Inflammatory macrophage treated with lipopolysaccharide for 4 hours (primary cell): ENCODE data around the gene LRRC47.
"Not testable (repeated sequence)": the region's sequence is repeated elsewhere in the genome, so short reads cannot be mapped to it uniquely, and the experiment has no call there.

Source experiments
- DNase-seq: peaks from one replicate; pipeline ENCODE4 v3.0.0-alpha.2; 2020

The LRRC47 gene

DNA sequence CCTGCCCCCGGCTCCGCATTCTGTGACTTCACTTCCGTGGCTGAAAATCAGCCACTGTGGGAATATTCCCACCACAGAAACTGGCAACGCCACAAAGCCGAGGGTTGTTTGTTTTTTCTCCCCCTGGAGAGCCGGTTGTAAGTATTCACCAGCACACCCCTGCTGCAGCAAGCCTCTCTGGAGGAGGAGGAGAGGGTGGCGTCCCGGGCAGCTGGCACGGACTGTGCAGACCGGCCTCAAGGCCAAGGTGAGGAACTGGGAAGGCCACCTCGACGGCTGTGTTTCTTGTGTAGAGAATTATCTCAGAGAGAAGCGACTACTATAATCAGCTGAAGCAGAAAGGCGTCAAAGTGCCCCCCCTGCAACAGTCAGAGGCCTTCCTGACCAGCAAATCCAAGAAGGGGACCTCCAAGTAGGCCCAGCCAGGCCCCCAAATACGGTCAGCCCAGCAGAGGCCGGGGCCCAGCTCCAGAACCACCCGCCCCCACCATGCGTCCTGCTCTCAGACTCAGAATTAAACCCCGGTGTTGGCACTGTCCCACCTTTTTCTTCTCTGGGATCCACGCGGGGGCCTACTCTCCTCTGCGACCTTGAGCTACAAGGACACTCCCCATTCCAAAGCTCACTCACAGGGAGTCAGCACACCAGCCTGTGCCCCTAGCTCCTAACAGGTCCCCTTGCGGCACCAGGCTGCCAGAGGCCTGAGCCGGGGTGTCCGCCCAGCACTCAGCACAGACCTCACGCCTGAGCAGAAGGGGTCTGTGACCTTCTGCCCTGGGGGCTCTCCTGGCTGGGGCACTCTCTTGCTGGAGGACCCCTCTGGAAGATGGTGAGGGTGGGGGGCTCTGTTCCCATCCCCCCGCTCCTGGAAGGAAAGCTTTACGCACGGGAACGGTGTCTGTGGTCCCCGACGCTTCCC lies 24.9 kb downstream of the LRRC47 start:
- no peak for DNase-seq

DNA sequence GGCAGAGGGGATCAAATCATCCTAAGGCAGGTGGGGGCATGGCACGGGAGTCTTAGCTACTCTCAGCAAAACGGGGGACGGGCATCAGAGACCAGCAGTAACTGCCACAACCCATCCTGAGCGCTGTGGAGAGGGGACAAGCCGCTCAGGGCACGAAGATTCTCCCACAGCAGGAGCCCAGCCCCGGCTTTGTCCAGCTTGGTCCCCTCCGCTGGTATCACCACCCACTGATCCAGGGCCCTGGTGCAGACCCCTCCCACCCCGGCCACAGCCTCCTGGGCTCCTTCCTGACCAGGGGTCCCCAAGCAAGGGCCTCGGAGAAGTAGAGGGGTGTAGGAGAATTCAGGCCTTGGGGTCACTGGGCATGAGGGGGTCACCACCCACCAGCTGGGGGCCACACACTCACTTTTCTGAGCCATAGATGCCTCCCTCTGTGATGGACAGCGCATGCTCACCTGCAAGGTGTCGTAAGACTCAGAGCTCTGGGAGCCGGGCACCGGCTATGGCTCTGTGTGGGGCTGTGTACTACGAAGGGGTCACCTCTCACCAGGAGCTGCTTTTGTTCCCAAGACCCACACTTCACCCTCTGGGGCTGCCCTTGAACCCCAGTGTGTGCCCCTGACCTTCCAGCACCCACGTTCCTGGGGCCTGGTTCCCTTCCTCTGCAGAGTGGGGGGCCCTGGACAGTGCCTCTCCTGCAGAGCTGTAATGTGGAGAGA lies 26.1 kb downstream of the LRRC47 start:
- DNase-seq: no peak

DNA sequence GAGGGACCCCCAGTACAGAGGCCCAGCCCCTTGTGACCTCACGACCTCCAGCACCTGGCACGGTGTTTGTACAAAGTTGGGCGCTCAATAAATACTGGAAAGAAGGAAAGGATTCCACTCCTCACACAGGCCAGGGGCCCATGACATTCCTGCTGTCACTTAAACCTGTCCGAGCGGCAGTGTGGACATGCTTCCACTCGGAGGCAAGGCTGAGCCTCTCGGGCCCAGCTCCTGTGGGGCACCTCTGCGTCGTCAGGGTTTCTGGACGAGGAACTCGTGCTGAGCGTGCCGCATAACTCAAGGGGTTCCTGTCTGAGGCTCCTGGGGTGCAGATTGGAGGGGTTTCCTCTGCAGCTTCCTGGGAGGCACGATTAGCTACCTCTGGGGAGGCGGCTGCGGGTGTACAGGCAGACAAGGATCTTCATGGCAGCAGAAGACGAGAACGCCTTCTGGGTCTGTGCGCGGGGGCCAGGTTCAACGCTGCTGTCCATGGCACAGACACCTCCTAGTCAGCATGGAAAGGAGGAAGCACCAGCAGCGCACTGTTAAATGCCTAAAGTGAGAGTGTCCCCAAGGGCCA lies 27.4 kb downstream of the LRRC47 start:
- no peak for DNase-seq

DNA sequence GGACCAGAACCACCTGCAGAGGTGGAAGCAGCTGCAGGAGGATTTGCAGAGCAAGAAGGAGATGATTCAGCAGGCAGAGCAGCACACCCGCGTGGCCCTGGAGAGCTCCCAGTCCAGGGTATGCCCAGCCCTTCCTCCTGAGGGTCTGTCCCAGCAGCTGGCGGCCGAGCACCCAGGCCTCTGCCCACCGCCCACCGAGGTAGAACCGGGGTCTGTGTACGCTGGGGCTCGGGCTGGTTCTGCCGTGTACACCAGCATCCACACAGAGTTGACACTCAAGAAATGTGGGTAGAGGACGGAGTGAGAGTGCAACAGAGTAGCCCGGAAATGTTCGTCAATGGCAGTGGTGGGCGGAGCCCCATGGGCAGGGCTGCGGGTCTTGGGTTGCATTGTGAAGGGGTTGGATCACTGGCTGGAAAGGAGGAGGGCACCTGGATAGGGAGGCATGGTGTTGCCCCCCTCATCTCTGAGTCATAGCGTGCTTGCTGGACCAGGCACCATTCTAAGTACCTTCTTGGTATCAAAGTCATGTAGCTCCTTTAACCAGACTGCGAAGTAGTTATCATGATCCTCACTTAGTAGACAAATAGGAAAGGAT lies 28.9 kb downstream of the LRRC47 start:
- no peak for DNase-seq

DNA sequence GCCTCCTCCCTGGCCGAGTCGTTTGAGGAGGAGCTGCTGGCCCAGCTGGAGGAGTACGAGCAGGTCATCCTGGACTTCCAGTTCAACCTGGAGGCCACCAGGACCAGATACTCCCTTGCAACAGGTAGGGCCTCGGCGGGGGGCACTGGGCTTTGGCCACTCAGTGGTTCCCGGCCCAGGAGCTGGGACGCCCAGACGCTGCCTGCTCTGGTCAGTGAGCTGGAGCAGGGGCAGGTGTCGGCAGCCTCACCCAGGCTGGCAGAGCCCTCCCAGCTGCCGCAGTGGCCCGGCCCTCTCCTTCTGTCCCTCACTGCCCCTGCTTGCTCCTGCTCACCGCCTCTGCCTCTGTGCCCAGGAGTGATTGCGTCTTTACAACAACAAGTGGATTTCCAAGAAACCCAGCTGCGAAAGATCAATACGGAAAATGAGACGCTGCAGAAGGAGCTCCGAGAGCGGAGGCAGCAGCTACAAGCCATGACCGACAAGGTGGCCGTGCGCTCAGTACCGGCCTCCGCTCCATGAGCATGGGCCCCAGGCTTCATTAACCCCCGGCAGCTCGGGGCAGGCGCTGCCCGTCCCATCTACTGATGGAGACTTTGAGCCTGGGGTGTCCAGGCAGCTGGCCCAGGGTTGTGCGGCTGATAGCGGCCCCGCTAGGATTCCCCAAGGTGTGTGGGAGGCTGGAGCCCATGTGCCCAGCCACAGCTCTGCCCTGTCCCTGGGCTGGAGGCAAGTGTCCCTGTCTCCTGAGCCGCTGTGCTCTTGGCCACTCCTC lies 32.8 kb downstream of the LRRC47 start:
- DNase-seq: no peak

DNA sequence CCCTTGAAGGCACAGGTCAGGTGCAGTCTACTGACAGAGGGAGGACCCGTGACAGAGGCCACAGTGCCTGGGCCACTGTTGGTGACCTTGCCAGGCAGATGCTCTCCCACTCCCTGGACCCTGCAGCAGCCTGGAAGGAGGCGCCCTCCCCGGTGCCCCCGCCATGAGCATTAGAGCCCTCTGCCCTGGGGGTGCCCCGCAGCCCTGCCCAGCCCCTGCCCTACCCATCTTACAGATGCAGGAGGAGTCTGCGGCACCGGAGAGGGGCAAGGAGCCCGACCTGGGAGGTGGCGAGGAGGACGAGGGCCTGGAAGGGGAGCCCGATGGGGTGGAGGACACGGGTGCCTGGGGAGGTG lies 33.4 kb downstream of the LRRC47 start:
- DNase-seq: no peak

DNA sequence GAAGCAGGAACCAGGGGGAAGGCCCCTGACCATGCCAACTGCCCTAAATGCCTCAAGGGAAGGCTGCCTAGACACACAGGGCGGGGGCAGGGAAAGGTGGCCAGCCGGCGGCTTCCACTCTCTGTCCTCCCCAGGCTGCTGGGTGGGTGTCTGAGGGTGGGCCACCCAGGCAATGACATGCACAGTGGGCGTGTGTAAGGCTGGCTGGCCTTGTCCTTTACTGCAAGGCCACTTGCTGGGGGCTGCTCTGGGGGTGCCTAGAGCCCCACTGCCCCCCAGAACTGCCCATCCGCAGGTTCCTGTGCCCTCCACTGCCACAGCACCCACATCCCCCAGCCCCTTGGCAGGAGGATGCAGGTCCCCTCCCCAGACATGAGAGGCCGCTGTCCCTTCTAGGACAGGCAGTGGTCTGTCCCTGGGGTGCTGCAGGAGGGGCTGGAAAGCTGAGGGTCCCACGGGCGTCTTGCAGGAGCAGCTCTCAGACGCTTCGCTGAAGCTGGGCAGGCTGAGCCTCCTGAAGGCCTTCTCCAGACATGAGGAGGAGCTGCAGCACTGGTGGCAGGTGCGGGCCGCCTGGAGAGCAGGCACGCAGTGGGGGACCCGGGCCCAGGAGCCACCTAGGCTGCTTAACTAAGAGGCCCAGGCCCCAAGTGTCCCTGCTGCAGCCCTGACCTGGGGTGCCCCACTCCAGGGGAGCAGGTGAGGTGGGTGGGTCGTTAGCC lies 34.0 kb downstream of the LRRC47 start:
- no peak for DNase-seq

DNA sequence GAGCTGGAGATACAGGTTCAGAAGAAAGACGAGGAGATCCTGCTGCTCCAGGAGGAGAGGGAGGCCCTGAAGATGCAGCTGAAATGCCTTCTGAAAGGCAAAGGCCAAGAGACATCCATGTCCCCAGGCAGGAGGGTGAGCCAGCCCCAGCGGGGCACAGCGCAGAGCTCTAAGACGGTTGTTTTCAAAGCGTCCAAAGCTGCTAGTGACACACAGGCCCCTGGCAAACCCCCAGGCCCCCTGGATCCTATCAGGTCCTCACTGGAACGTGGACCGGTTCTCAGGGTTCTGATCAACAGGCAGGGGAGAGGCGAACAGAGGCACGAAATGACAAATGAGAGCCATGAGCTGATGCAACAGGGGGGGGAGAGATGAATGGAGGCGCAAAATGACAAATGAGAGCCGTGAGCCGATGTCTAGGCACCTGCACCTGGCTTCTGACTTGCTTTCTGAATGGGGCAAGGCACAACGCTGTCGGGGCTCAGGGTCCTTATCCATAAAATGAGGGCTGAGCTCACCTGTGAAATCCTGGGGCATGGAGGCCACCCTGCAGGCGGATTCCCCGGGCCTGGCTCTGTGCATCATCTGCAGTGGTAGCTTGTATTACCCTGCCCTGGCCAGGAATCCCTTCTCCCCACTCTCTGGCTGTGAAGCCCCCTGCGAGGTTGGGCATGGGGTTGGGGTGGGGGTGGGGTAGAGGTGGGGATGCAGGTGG lies 34.8 kb downstream of the LRRC47 start:
- no peak for DNase-seq

DNA sequence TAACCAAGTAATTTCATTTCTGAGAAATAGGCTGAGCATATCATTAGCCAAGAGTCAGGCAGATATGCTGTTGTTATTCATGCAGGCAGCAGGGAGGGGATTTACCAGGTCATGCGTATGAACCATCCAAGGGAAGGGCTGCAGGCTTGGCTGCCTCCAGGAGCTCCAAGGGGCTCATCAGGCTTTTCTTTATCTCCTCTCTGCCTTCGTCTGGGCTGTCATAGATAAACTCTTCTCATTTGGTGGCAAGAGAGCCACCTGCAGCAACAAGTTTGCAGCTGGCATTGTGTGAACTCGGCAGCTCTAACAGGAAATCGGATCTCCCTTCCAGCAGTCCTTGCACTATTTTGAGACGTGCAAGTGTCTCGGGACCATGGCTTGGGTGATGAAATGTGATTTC lies 36.5 kb downstream of the LRRC47 start:
- DNase-seq: no peak

DNA sequence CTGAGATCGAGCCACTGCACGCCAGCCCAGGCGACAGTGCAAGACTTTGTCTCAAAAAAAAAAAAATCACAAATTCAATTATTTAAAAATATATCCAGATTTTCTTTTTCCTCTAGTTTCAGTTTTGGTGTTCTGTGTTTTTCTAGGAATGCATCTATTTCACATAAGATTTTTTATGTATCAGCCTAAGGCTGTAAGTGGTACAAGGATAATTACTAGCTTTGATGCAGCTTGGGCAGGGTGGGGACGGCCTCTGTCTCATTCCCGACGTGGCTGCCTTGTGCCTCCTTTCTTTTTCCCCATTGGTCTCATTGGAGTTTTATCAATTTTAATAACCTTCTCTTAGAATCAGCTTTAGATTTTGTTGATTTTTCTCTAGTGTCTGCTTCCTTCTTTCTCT lies 37.1 kb downstream of the LRRC47 start:
- DNase-seq: no peak

DNA sequence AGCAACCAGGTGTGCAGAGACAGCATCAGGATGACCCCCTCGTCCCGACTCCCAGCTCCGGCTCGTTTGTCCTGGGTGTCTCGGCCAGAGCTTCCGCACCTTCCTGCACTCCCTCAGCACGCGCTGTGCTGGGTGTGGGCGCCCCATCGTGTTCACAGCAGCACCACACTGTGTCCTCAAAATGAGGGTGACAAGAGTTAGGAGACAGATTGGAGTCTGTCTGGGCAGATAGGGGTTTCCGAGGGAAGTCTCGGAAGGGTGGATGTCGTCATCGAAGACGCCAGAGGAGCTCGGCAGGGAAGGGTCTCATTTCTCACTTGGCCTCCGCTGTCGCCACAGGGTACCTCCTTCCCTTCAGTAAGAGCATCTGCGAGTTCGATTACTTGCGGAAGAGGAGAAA lies 39.9 kb downstream of the LRRC47 start:
- DNase-seq: no peak

DNA sequence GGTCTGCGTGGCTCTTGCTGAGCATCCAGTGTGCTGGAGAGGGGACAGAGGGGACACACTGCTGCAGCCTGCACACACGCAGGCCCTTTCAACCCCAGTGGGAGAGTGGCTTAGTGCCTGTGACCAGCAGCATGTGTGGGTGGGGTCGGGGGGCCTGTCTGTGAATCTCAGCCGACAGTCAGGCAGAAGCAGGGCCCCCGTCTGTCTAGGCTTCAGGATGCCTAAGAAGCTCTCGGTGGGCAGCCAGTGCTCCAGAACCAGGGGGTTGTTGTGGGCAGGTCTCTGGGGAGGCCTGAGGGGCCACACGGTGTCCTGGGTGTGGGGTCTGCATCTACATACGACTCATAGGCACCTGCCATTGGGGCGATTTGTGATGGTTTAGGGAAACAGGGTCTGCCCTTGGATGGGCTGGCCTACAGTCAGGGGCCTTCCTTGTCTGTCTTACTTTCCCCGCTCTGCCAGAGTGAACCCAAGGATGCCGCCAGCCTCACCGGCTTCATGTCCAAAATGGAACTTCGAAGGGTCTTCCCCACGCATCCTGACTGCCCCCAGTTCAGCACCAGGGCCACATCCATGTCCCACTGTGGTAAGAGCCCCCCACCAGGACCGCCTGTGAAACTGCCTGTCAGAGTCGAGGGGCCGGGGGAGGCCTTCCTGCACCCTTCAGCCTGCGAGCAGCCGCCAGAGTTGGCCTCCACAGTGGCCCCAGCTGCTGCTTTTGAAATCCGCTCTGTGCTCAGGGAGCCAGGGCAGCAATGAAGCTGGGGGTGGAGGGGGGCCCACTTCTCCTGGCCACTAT lies 42.4 kb downstream of the LRRC47 start:
- no peak for DNase-seq

DNA sequence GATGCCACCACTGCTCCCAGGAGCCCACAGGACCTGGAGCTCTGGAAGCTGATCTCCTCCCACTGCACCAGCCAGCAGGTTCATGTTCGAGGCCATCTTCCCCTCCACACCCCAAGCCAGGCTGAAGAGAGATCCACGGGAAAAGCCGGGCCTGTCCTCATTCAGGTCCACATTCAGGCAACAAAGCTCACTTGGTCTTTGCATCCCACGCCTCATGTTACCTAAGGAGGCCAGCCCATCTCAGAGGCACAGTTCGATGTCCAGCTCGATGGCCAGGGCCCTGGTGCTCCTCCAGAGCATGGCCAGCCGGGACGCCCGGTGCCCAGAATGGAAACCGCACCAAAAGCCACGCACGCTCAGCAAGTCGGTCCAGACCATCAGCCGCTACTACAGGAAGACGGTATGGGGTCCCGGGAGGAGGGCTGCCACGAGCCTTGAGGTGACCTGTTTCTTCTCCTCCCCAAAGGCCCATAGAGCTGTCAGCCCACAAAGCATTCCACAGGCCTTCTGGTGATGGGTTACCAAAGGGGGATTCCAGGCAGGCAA lies 43.8 kb downstream of the LRRC47 start, which contains the start of gene CCDC27:
CCDC27 (plus strand) TSS at position 51 of the 546 bp plus-strand sequence; CDS start at position 83, 32 bp downstream.
- no peak for DNase-seq

DNA sequence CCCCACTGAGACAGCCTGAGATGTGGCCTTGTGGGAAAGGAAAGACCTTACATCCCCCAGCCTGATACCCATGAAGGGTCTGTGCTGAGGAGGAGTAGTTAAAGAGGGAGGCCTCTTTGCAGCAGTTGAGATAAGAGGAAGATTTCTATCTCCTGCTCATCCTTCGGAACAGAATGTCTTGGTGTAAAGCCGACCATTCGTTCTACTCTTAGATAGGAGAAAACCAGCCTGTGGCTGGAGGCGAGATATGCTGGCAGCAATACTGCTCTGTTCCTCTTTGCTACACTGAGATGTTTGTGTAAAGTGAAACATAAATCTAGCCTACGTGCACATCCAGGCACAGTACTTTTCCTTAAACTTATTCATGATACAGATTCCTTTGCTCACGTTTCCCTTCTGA lies 45.6 kb downstream of the LRRC47 start:
- no peak for DNase-seq

DNA sequence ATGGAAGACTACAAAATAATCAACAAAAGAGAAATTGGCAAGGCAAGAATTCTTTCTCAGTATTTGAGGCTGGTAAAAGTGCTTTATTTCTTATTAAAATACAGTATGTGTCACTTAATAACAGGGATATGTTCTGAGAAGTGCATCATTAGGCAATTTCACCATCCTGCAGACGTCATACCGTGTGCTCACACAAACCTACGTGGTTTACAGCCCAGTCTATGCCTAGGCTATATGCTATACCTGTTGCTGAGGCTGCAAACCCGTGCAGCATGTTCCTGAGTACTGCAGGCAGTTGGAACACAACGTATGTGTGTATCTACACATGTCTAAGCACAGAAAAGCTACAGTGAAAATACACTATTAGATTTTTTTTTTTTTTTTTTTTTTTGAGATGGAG lies 46.8 kb downstream of the LRRC47 start:
- DNase-seq: no peak

DNA sequence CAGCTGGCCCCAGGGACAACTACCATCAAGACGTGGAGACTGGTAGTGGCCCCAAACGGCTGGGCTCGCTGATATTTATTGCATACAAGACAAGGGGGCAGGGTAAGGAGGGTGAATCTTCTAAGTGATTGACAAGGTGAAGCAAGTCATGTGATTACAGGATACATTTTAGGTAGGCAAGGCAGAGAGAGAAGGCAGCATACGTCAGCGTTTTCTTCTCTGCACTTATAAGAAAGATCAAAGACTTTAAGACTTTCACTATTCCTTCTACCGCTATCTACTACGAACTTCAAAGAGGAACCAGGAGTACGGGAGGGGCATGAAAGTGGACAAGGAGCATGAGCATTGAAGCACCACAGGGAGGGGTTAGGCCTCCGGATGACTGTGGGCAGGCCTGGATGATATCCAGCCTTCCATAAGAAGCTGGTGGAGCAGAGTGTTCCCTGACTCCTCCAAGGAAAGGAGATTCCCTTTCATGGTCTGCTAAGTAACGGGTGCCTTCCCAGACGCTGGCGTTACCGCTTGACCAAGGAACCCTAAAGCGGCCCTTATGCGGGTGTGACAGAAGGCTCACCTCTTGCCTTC lies 47.9 kb downstream of the LRRC47 start:
- DNase-seq: not testable (repeated sequence)

DNA sequence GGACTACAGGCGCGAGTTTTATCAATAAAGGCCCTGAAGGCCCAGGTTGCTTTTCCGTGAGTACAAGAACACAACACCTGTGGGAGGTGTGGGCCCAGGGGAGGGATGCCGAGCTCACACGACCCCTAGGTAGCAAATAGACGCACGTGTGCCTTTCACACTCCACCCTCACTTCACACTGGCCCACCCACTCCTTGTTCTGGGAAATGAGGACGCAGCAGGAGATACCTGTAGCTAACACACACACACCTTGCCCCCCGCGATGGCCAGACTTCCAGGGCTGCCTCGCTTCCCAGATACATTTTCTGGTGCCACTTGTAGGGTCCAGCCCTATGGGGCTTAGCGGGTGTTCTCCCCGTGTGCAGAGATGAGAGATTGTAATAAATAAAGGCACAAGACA lies 48.4 kb downstream of the LRRC47 start:
- DNase-seq: no peak

DNA sequence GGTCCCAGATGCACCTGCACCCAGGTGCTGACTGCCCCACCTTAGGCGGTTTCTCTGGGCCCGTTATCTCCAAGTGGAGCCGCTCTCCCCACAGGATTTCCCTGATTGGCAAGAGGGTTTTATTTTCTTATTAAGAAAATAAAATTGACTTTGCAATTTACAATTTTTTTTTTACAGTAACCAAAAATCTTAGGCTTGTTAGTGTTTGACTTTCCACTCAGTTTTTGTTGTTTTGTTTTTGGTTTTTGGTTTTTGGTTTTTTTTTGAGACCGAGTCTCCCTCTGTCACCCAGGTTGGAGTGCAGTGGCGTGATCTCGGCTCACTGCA lies 48.8 kb downstream of the LRRC47 start:
- DNase-seq: no peak

DNA sequence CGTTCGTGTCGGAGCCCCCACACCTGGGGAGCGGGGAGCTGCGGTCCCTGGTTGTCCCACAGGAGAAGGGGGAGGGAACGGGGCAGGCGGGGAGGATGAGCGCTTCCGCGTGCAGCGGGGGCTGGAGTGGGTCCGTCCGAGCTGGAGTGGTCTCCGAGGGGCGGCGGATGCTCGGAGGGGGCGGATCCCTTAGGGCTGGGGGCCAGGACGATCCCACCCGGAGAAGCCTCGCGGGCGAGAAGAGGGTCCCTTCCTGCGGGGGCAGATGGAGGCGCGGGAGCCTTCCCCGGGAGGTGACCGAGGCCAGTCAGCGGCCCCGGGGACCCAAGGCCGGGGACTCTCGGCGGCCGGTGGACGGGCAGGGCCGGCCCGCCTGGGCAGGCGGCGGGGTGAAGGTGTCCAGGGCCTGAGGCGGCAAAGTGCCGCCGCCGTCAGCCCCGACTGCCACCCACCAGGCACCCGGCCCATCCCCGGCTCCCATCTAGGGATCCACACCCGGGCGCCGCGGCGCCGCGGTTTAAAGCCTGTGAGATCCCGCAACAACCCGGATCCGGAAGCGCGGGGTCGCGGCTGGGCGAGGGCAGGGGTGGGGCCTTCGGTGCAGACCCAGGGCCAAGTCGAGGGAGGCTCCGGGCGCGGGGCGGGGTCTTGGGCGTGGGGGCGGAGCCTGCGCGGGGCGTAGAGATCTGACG lies 49.3 kb downstream of the LRRC47 start:
- DNase-seq: peak; percentile 54
